CD4-positive, CD25-positive, alpha-beta regulatory T cell (primary cell): ENCODE measurements around the gene EFCAB12. TPM values are rescaled to one million over a fixed set of nuclear protein-coding genes. Genes with fewer than 3 reads are reported as not detected.
"Not testable (repeated sequence)": the region's sequence is repeated elsewhere in the genome, so short reads cannot be mapped to it uniquely, and the experiment has no call there.

Experiments
- ATAC-seq, 2 donors: fragments of 150-1000 bp; cut with Tn5 transposase; one replicate each; pipeline ENCODE4 v1.10.0; 2021; ENCODE audit warnings: low read depth in 2 of 2, moderate number of reproducible peaks in 2 of 2, moderate library complexity in 1 of 2
- DNase-seq, 3 donors: peaks; one replicate each; pipeline versions ENCODE4 v3.0.0 to v3.0.0-alpha.2; 2012 to 2022; ENCODE audit warnings: mixed read lengths in 1 of 3
- H3K27ac ChIP-seq: one replicate; pipeline ENCODE4 v1.7.0; 2013; ENCODE audit warnings: mild to moderate bottlenecking, low read length; ENCODE audit not compliant: insufficient read depth, poor library complexity, severe bottlenecking
- H3K27me3 ChIP-seq: one replicate; pipeline ENCODE4 v1.7.0; 2013; ENCODE audit warnings: low read length; ENCODE audit not compliant: control insufficient read depth, insufficient read depth
- H3K36me3 ChIP-seq: one replicate; pipeline ENCODE4 v1.7.0; 2013; ENCODE audit warnings: mild to moderate bottlenecking, low read length, moderate library complexity; ENCODE audit not compliant: control insufficient read depth, insufficient read depth
- H3K4me1 ChIP-seq: 2 replicates; pipeline ENCODE4 v1.7.0; 2013; ENCODE audit warnings: mild to moderate bottlenecking, low read length; ENCODE audit not compliant: insufficient read depth, control insufficient read depth, poor library complexity, severe bottlenecking
- H3K4me3 ChIP-seq: one replicate; pipeline ENCODE4 v1.7.0; 2013; ENCODE audit warnings: low read depth, mild to moderate bottlenecking, low read length, moderate library complexity
- H3K9me3 ChIP-seq, 2 experiments: 1 replicate in 1 of 2; 2 replicates in 1 of 2; pipeline ENCODE4 v1.7.0; 2013; ENCODE audit warnings: low read length in 2 of 2, mild to moderate bottlenecking in 1 of 2, moderate library complexity in 1 of 2; ENCODE audit not compliant: control insufficient read depth in 2 of 2
- H3K27ac Mint-ChIP-seq, 3 donors: one replicate each; pipeline ENCODE4 v1.8.0; 2020 to 2022; ENCODE audit warnings: mild to moderate bottlenecking in 3 of 3, mixed read lengths in 3 of 3, moderate library complexity in 2 of 3
- H3K27me3 Mint-ChIP-seq: one replicate; pipeline ENCODE4 v1.8.0; 2022; ENCODE audit warnings: mild to moderate bottlenecking, mixed read lengths
- H3K36me3 Mint-ChIP-seq: one replicate; pipeline ENCODE4 v1.8.0; 2020; ENCODE audit warnings: mixed read lengths
- H3K4me1 Mint-ChIP-seq, 4 donors: one replicate each; pipeline ENCODE4 v1.8.0; 2020 to 2022; ENCODE audit warnings: mixed read lengths in 4 of 4, mild to moderate bottlenecking in 1 of 4
- H3K4me3 Mint-ChIP-seq, 4 donors: one replicate each; pipeline ENCODE4 v1.8.0; 2020 to 2022; ENCODE audit warnings: mild to moderate bottlenecking in 4 of 4, mixed read lengths in 4 of 4, moderate library complexity in 3 of 4
- H3K9me3 Mint-ChIP-seq, 7 donors: one replicate each; pipeline ENCODE4 v1.8.0; 2020 to 2022; ENCODE audit warnings: mixed read lengths in 7 of 7, mild to moderate bottlenecking in 3 of 7, moderate library complexity in 2 of 7
- polyA plus RNA-seq, 4 donors: library from polyadenylated mRNA; unstranded; fragments of 300-500 nt; fragmentation: Illumina TruSeq; gene quantifications; one replicate each; pipeline ENCODE4 v1.2.3, GENCODE V29; 2021
- total RNA-seq: library from RNA; stranded (reverse); gene quantifications from one replicate; pipeline ENCODE4 v1.2.3, GENCODE V29; 2022

The EFCAB12 gene
- total and polyA plus RNA-seq, 5 donors from 2014 or later: 0.05 to 2.2 (median 0.09) TPM; not detected in 1

DNA sequence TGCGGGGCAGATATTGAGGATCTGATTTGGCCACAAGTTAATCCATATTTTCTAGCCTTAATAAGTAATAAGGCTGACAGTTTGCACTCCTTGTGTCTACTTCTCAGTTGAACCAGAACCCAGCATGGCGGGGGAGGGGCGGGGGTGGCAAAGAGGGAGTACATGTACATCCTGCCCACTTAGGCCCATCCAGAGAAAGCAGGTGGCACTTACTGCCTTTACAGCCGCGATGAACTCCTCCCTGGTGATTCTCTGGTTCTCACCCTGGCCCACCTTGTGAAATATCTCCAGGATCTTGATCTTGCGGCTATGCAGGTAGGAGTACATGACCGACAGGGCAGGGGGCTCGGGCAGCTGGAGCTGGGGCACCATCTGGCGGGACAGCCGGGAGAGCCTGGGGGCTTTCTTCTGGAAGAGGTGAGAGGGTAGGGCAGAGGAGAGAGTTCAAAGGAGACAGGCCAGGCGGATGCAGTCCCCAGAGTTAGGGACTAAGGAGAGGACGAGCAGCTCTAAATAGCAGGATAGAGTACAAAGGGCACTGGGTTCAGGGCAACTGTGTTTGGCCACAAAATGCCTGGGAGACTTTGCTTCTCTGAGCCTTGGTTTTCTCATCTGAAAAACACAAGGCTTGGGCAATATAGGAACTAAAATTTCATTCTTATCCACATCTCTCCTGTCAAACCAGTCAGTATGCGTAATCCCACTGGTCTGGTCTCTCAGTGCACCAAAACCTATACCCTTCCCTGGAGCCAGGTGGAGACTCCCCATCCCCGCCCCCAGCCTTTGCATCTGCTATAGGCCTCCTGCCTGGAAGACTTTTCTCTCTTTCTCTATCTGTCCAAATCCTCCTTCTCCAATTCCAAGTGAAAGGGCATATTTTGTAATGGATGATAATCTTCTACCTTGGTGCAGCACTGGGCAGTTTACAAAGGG is 10.1 kb downstream of the EFCAB12 start:
- Histone ChIP-seq H3K4me3 (no peak overlapping the region), H3K36me3 (no peaks in the 10 kb centered on the region), H3K27me3 (no peaks in the 10 kb centered on the region), H3K4me1 (no peaks in the 10 kb centered on the region), H3K27ac (no peak overlapping the region), H3K9me3 (no peaks in the 10 kb centered on the region)
- DNase-seq (no peak), ATAC-seq (no peak)
- Mint-ChIP-seq H3K36me3 (peaks cover 5% of the 10 kb centered on the region), H3K27me3 (peaks cover 6% of the 10 kb centered on the region), H3K4me3 (no peak overlapping the region), H3K27ac (no peak overlapping the region), H3K9me3 (no peaks in the 10 kb centered on the region), H3K4me1 (no peaks in the 10 kb centered on the region)

DNA sequence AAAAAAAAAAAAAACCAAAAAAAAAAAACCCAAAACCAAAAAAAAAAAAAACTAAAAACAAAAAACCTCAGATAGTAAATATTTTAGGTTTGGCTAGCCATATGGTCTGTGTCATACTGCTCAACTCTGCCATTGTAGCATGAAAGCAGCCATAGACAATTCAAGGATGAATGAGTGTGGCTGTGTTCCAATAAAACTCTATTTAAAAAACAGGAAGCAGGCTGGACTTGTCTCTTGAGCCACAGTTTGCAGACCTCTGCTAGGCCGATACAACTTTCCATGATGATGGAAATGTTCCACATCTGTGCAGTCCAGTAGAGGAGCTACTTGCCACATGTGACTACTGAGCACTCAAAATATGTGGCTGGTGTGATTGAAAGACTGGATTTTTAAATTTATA is 11.1 kb downstream of the EFCAB12 start:
- H3K36me3 ChIP-seq: no peaks in the 10 kb centered on the region
- H3K27me3 Mint-ChIP-seq: peaks cover 5% of the 10 kb centered on the region
- H3K9me3 Mint-ChIP-seq: no peaks in the 10 kb centered on the region
- H3K4me3 ChIP-seq: no peak overlapping the region
- H3K4me3 Mint-ChIP-seq: no peak overlapping the region
- H3K4me1 Mint-ChIP-seq: no peaks in the 10 kb centered on the region
- H3K36me3 Mint-ChIP-seq: peaks cover 5% of the 10 kb centered on the region
- DNase-seq (no peak), ATAC-seq (no peak)
- H3K27ac ChIP-seq: no peak overlapping the region
- no peak overlapping the region for H3K27ac Mint-ChIP-seq
- H3K4me1 ChIP-seq: no peaks in the 10 kb centered on the region
- H3K27me3 ChIP-seq: no peaks in the 10 kb centered on the region
- no peaks in the 10 kb centered on the region for H3K9me3 ChIP-seq

DNA sequence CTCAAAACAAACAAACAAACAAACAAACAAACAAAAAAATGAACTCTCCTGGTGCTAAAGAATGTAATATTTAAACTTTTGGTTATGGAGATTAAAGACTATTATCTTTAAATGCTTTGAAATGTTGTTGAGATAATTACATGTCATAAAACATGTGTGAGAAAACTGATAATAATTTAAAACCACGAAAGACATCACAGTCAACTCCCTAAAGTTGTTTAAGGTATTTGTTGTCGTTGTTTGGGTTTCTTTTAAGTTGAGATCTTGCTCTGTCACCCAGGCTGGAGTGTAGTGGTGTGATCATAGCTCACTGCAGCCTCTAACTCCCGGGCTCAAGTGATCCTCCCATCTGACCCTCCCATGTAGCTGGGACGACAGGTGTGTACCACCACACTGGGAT is 12.0 kb downstream of the EFCAB12 start:
- Mint-ChIP-seq H3K9me3 (no peaks in the 10 kb centered on the region), H3K27me3 (peaks cover under 1% of the 10 kb centered on the region), H3K27ac (no peak overlapping the region), H3K36me3 (peaks cover 5% of the 10 kb centered on the region), H3K4me3 (no peak overlapping the region), H3K4me1 (no peaks in the 10 kb centered on the region)
- Histone ChIP-seq H3K4me1 (no peaks in the 10 kb centered on the region), H3K36me3 (no peaks in the 10 kb centered on the region), H3K9me3 (no peaks in the 10 kb centered on the region), H3K27me3 (no peaks in the 10 kb centered on the region), H3K27ac (no peak overlapping the region), H3K4me3 (no peak overlapping the region)
- DNase-seq (no peak), ATAC-seq (no peak)

DNA sequence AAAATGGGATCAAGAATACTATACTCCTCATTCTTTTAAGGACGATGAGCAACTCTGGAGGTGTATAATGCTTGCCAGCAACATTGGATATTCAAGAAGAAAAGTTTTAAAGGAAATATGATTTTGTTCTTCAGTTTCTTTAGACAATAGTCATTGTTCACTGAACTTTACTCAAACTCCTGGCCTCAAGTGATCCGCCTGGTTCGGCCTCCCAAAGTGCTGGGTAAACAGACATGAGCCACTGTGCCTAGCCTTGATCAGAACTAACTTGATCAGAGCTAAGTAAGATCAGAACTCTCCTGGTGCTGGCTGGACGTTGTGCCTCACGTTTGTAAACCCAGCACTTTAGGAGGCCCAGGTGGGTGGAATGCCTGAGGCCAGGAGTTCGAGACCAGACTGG is 12.6 kb downstream of the EFCAB12 start:
- no peak overlapping the region for H3K4me3 Mint-ChIP-seq
- no peaks in the 10 kb centered on the region for H3K27me3 Mint-ChIP-seq
- no peak for ATAC-seq
- Histone ChIP-seq H3K36me3 (no peaks in the 10 kb centered on the region), H3K4me3 (no peak overlapping the region), H3K27me3 (no peaks in the 10 kb centered on the region), H3K4me1 (no peaks in the 10 kb centered on the region), H3K9me3 (no peaks in the 10 kb centered on the region), H3K27ac (no peak overlapping the region)
- no peaks in the 10 kb centered on the region for H3K4me1 Mint-ChIP-seq
- no peak for DNase-seq
- peak overlapping the region in 1 of 3 donors; percentile 39 for H3K27ac Mint-ChIP-seq
- no peaks in the 10 kb centered on the region for H3K9me3 Mint-ChIP-seq
- peaks cover 4% of the 10 kb centered on the region for H3K36me3 Mint-ChIP-seq

DNA sequence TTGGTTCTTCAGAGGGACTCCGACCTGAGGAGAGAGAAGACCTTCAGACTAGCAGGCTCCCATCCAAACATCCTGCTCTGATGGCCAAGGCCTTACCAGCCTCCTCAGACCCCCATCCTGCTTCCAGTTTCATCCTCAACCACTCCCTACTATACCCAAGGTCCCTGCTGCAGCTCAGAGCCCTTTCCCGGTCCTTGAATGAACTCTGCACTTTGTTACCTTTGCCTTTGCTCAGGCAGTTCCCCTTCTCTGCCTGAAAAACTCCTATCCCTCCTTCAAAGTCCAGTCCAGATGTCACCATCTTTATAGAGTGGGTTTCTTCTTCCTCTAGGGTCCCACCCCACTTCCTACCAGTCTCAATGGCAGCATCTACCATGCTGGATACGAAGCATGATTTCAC is 13.1 kb downstream of the EFCAB12 start:
- H3K27ac Mint-ChIP-seq: peak overlapping the region in 1 of 3 donors; percentile 39
- H3K27me3 ChIP-seq: no peaks in the 10 kb centered on the region
- ATAC-seq (no peak), DNase-seq (no peak)
- H3K27me3 Mint-ChIP-seq: no peaks in the 10 kb centered on the region
- no peak overlapping the region for H3K27ac ChIP-seq
- H3K9me3 Mint-ChIP-seq: no peaks in the 10 kb centered on the region
- peaks cover 3% of the 10 kb centered on the region for H3K36me3 Mint-ChIP-seq
- H3K4me3 ChIP-seq: no peak overlapping the region
- H3K4me1 Mint-ChIP-seq: no peaks in the 10 kb centered on the region
- H3K4me1 ChIP-seq: no peaks in the 10 kb centered on the region
- H3K9me3 ChIP-seq: no peaks in the 10 kb centered on the region
- no peak overlapping the region for H3K4me3 Mint-ChIP-seq
- no peaks in the 10 kb centered on the region for H3K36me3 ChIP-seq

DNA sequence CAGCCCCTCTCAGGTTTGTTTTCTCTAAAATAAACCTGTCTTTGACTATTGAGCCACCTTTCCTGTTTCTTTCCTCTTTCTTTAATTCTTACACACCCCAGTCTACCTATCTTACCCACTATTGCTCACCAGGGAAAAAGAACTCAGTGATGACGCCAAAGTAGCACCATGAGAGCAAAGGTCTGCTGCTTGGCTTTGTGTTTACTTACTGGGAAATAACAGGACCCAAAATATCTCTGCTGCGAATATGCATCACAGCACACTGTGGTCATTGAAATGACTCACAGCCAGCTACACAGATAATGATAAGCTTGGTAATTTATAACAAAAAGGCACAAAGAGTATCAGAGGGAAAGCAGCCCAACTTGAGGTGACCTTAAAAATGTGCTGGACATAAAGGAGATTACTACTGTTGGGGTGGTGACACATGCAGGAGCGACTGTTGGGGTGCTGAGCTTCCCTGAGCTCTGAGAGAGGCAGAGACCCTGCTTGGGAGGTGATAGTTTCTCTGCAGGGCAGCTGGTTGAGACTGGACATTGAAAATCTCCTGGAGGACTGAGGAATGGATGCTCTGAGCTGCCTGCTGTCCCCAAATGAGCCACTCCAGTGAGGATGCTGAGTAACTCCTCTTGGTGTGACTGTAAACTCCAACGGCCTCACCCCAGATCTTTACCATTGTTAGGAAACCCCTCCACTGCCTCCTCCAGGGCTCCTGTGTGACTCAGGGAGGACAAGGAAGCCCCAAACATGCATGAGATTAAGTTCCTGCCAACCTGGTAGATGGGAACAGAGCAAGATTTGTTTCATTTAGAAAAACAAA is 14.5 kb downstream of the EFCAB12 start:
- H3K4me3 ChIP-seq: no peak overlapping the region
- no peaks in the 10 kb centered on the region for H3K9me3 ChIP-seq
- H3K27me3 ChIP-seq: no peaks in the 10 kb centered on the region
- Mint-ChIP-seq H3K27me3 (no peaks in the 10 kb centered on the region), H3K9me3 (no peaks in the 10 kb centered on the region), H3K27ac (peak overlapping the region in 1 of 3 donors; percentile 60), H3K4me3 (no peak overlapping the region), H3K4me1 (no peaks in the 10 kb centered on the region), H3K36me3 (peaks cover 3% of the 10 kb centered on the region)
- H3K27ac ChIP-seq: no peak overlapping the region
- no peaks in the 10 kb centered on the region for H3K4me1 ChIP-seq
- no peaks in the 10 kb centered on the region for H3K36me3 ChIP-seq
- ATAC-seq (no peak), DNase-seq (no peak)

DNA sequence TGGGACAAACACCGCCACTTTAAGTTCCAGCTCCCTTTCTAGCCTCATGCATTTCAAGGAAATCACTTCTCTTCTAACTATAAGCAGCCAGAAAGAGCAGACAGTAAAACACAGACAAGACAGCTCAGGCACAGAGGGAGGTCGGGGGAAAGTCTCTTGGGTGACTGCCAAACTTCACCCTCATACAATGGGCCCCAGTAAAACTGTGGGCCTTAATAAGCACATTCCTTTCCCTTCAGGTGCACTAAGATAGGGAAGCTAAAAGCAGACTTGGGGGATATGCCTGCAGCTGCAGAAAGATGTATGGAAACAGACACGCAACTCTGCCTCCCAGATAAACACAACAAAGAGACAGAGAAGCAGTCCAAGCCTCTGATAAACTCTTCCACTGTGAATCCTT is 15.2 kb downstream of the EFCAB12 start:
- not testable (repeated sequence) for H3K36me3 ChIP-seq, H3K36me3 Mint-ChIP-seq, H3K4me1 ChIP-seq, ATAC-seq, H3K27ac ChIP-seq, H3K9me3 ChIP-seq, H3K4me3 ChIP-seq, H3K4me1 Mint-ChIP-seq, H3K27me3 Mint-ChIP-seq, H3K4me3 Mint-ChIP-seq, DNase-seq, H3K9me3 Mint-ChIP-seq, H3K27ac Mint-ChIP-seq, H3K27me3 ChIP-seq
